H9 (cell line): ENCODE measurements around the gene OR6K2. TPM values are rescaled to one million over a fixed set of nuclear protein-coding genes. Genes with fewer than 3 reads are reported as not detected.

Experiments
- DNase-seq: peaks from one replicate; pipeline ENCODE4 v3.0.0-alpha.2; 2017
- H2AFZ ChIP-seq: one replicate; pipeline ENCODE4 v1.6.1; 2013; ENCODE audit warnings: mild to moderate bottlenecking, low read length, control low read depth, moderate library complexity
- H2AK5ac ChIP-seq: 2 replicates; pipeline ENCODE4 v1.6.1; 2013; ENCODE audit warnings: low read length, control low read depth, mixed read lengths; ENCODE audit not compliant: insufficient read length
- H2BK120ac ChIP-seq: one replicate; pipeline ENCODE4 v1.6.1; 2013; ENCODE audit warnings: low read depth, mild to moderate bottlenecking, low read length, control low read depth, inconsistent platforms; ENCODE audit not compliant: poor library complexity, severe bottlenecking
- H2BK12ac ChIP-seq: 2 replicates; pipeline ENCODE4 v1.6.1; 2013; ENCODE audit warnings: low read length, control low read depth, mixed read lengths, low read depth; ENCODE audit not compliant: insufficient read length
- H2BK15ac ChIP-seq: 2 replicates; pipeline ENCODE4 v1.6.1; 2013; ENCODE audit warnings: low read depth, low read length, control low read depth
- H2BK20ac ChIP-seq: one replicate; pipeline ENCODE4 v1.6.1; 2013; ENCODE audit warnings: low read depth, mild to moderate bottlenecking, low read length, control low read depth, inconsistent platforms; ENCODE audit not compliant: poor library complexity, severe bottlenecking
- H2BK5ac ChIP-seq: 2 replicates; pipeline ENCODE4 v1.6.1; 2013; ENCODE audit warnings: low read length, control low read depth, mixed read lengths; ENCODE audit not compliant: insufficient read length
- H3K14ac ChIP-seq: 2 replicates; pipeline ENCODE4 v1.6.1; 2013; ENCODE audit warnings: low read length, control low read depth; ENCODE audit not compliant: insufficient read depth
- H3K18ac ChIP-seq: 2 replicates; pipeline ENCODE4 v1.6.1; 2013; ENCODE audit warnings: low read depth, mild to moderate bottlenecking, mixed read lengths, low read length, control low read depth; ENCODE audit not compliant: insufficient read length
- H3K23ac ChIP-seq: 2 replicates; pipeline ENCODE4 v1.6.1; 2013; ENCODE audit warnings: low read length, control low read depth, mixed read lengths, low read depth; ENCODE audit not compliant: insufficient read length
- H3K23me2 ChIP-seq: 2 replicates; pipeline ENCODE4 v1.6.1; 2013; ENCODE audit warnings: low read depth, mild to moderate bottlenecking, mixed read lengths, low read length, control low read depth; ENCODE audit not compliant: insufficient read length, poor library complexity, severe bottlenecking
- H3K27ac ChIP-seq: 2 replicates; pipeline ENCODE4 v1.5.1; 2013; ENCODE audit warnings: low read length, control low read depth, mixed read lengths, low read depth; ENCODE audit not compliant: insufficient read length
- H3K27me3 ChIP-seq: 2 replicates; pipeline ENCODE4 v1.6.1; 2013; ENCODE audit warnings: low read length, control low read depth, inconsistent platforms; ENCODE audit not compliant: insufficient read depth
- H3K4ac ChIP-seq: 2 replicates; pipeline ENCODE4 v1.6.1; 2013; ENCODE audit warnings: low read depth, mild to moderate bottlenecking, control low read depth, inconsistent platforms, low read length, moderate library complexity
- H3K4me1 ChIP-seq: 2 replicates; pipeline ENCODE4 v1.6.1; 2013; ENCODE audit warnings: low read length, control low read depth, inconsistent platforms; ENCODE audit not compliant: insufficient read depth
- H3K4me2 ChIP-seq: 2 replicates; pipeline ENCODE4 v1.6.1; 2013; ENCODE audit warnings: low read length, control low read depth, mixed read lengths; ENCODE audit not compliant: insufficient read length, insufficient read depth
- H3K56ac ChIP-seq: 2 replicates; pipeline ENCODE4 v1.6.1; 2013; ENCODE audit warnings: low read depth, mild to moderate bottlenecking, mixed read lengths, low read length, control low read depth; ENCODE audit not compliant: insufficient read length
- H3K79me1 ChIP-seq: 2 replicates; pipeline ENCODE4 v1.6.1; 2013; ENCODE audit warnings: low read depth, mild to moderate bottlenecking, moderate library complexity, low read length, control low read depth, inconsistent platforms; ENCODE audit not compliant: insufficient read depth, poor library complexity, severe bottlenecking
- H3K79me2 ChIP-seq: 2 replicates; pipeline ENCODE4 v1.6.1; 2013; ENCODE audit warnings: low read length, control low read depth, inconsistent platforms; ENCODE audit not compliant: insufficient read depth
- H3K9ac ChIP-seq: 2 replicates; pipeline ENCODE4 v1.6.1; 2013; ENCODE audit warnings: low read length, control low read depth, mixed read lengths; ENCODE audit not compliant: insufficient read length; ENCODE audit errors: extremely low read depth
- H3K9me3 ChIP-seq: one replicate; pipeline ENCODE4 v1.6.1; 2013; ENCODE audit warnings: low read depth, low read length, inconsistent platforms; ENCODE audit not compliant: control insufficient read depth
- H3T11ph ChIP-seq: one replicate; pipeline ENCODE4 v1.6.1; 2013; ENCODE audit warnings: mild to moderate bottlenecking, low read length, control low read depth, inconsistent platforms
- H4K20me1 ChIP-seq: one replicate; pipeline ENCODE4 v1.6.1; 2013; ENCODE audit not compliant: control insufficient read depth, insufficient read length, insufficient read depth
- H4K5ac ChIP-seq: 2 replicates; pipeline ENCODE4 v1.6.1; 2013; ENCODE audit warnings: low read depth, mild to moderate bottlenecking, mixed read lengths, low read length, control low read depth; ENCODE audit not compliant: insufficient read length
- H4K8ac ChIP-seq: replicated peaks from 2 replicates; pipeline ENCODE4 v1.6.1; 2013; ENCODE audit warnings: low read length, control low read depth, mixed read lengths, low read depth; ENCODE audit not compliant: insufficient read length
- H4K91ac ChIP-seq: 2 replicates; pipeline ENCODE4 v1.6.1; 2013; ENCODE audit warnings: low read depth, mild to moderate bottlenecking, moderate library complexity, mixed read lengths, low read length, control low read depth; ENCODE audit not compliant: insufficient read length
- H3K27ac Mint-ChIP-seq, 3 experiments: 2 replicates in 2 of 3; 3 replicates in 1 of 3; pipeline ENCODE4 v1.8.0; 2020 to 2021; ENCODE audit warnings: mixed read lengths in 3 of 3, mild to moderate bottlenecking in 1 of 3, moderate library complexity in 1 of 3
- H3K27me3 Mint-ChIP-seq: 2 replicates; pipeline ENCODE4 v1.8.0; 2021; ENCODE audit warnings: low read depth, mild to moderate bottlenecking, moderate library complexity, mixed read lengths
- H3K36me3 Mint-ChIP-seq, 3 experiments: 2 replicates in 2 of 3; 3 replicates in 1 of 3; pipeline ENCODE4 v1.8.0; 2020 to 2021; ENCODE audit warnings: low read depth in 3 of 3, mixed read lengths in 3 of 3; ENCODE audit not compliant: insufficient read depth in 1 of 3
- H3K4me1 Mint-ChIP-seq, 2 experiments: 2 replicates each; pipeline ENCODE4 v1.8.0; 2020; ENCODE audit warnings: mixed read lengths in 2 of 2
- H3K4me3 Mint-ChIP-seq, 2 experiments: 2 replicates in 1 of 2; 3 replicates in 1 of 2; pipeline ENCODE4 v1.8.0; 2020 to 2021; ENCODE audit warnings: mild to moderate bottlenecking in 2 of 2, mixed read lengths in 2 of 2, moderate library complexity in 1 of 2
- H3K9me3 Mint-ChIP-seq, 2 experiments: 2 replicates in 1 of 2; 3 replicates in 1 of 2; pipeline ENCODE4 v1.8.0; 2020; ENCODE audit warnings: mild to moderate bottlenecking in 2 of 2, mixed read lengths in 2 of 2, moderate library complexity in 1 of 2
- CTCF ChIP-seq: fragments of 200-600 bp; sonication (generic); conservative IDR thresholded peaks from 3 replicates; pipeline ENCODE4 v1.8.0; 2021; ENCODE audit warnings: antibody characterized with exemption, mild to moderate bottlenecking
- WGBS: extraction: QIAGEN DNeasy Blood & Tissue Kit; methylation state at CpG from one replicate; pipeline ENCODE4 v1.1.7; 2013; ENCODE audit warnings: missing lambda C conversion rate, low lambda C conversion rate, mixed read lengths; ENCODE audit not compliant: insufficient read length; ENCODE audit errors: extremely low coverage; 5-methylcytosine and 5-hydroxymethylcytosine counted together
- total RNA-seq: library from RNA; stranded (reverse); gene quantifications from 2 replicates; pipeline ENCODE4 v1.2.1, GENCODE V29; 2021

The OR6K2 gene
- total RNA-seq, 1 experiment from 2014 or later, result not detected

DNA sequence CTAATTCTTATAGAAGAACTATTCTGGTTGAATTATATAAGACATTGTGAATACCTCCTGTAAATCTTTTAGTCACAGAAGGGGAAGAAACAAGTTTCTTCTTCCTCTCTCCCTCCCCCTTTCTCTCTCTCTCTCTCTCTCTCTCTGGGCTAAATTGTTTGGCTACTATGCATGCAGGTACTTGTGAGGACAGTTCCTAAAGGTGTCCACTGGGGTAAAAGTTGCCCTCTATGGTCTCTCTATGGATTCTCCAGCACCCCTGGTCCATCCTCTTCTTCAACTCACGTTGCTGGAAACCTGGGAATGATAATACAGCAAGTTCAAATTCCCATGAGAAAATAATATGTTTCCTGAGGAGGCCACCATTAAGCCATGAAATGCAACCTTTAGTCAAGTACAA lies 14.3 kb upstream of the OR6K2 start:
- no peak overlapping the region for H3K27ac Mint-ChIP-seq
- 0 out of 3 replicates have a peak, but pooled peaks have one; percentile 20 for TF ChIP-seq CTCF

More for the DNA sequence above, 14.3 kb upstream of the OR6K2 start:
- Histone ChIP-seq H3K4me2 (no peak overlapping the region), H3K18ac (no peak overlapping the region), H4K5ac (no peak overlapping the region), H4K91ac (no peak overlapping the region), H4K20me1 (no peaks in the 10 kb centered on the region), H3K9ac (no peak overlapping the region), H3T11ph (no peak overlapping the region), H3K4me1 (no peaks in the 10 kb centered on the region), H3K56ac (no peak overlapping the region), H3K4ac (no peak overlapping the region), H4K8ac (no peak overlapping the region), H3K14ac (no peak overlapping the region), H2BK5ac (no peak overlapping the region), H2AK5ac (no peak overlapping the region), H2BK20ac (no peak overlapping the region), H3K23me2 (no peaks in the 10 kb centered on the region), H2BK120ac (no peak overlapping the region), H3K27me3 (no peaks in the 10 kb centered on the region), H3K9me3 (no peaks in the 10 kb centered on the region), H2BK12ac (no peak overlapping the region), H3K23ac (no peak overlapping the region), H2AFZ (no peak overlapping the region), H3K79me2 (no peaks in the 10 kb centered on the region), H3K79me1 (no peaks in the 10 kb centered on the region), H2BK15ac (no peak overlapping the region), H3K27ac (no peak overlapping the region)
- Mint-ChIP-seq H3K27me3 (no peaks in the 10 kb centered on the region; the same call in 1 of the 2 replicates), H3K36me3 (no peaks in the 10 kb centered on the region), H3K4me3 (no peak overlapping the region), H3K9me3 (no peaks in the 10 kb centered on the region), H3K4me1 (no peaks in the 10 kb centered on the region)
- DNase-seq, result no peak
- WGBS, result no CpG with 5 or more reads among the region's 1 CpG
